Hepatocyte (in vitro differentiated cells): ENCODE measurements around the gene TMEM156.

Experiments used
- CTCF ChIP-seq: fragments of 200-600 bp; sonication (generic); IDR thresholded peaks from 2 replicates; pipeline ENCODE4 v1.5.1; 2016; ENCODE audit warnings: antibody characterized with exemption, mild to moderate bottlenecking; ENCODE audit not compliant: poor library complexity
- EZH2 ChIP-seq: fragments of 200-600 bp; sonication (generic); IDR thresholded peaks from 2 replicates; pipeline ENCODE4 v1.6.1; 2016; ENCODE audit warnings: antibody characterized with exemption, mild to moderate bottlenecking, borderline replicate concordance
- EZH2phosphoT487 ChIP-seq: fragments of 200-600 bp; sonication (generic); IDR thresholded peaks from one replicate; pipeline ENCODE4 v1.6.1; 2018; ENCODE audit warnings: antibody characterized with exemption, mild to moderate bottlenecking, low read depth, moderate library complexity; ENCODE audit not compliant: unreplicated experiment, severe bottlenecking

GRCh38 chr4:39037491-39037825, 5.2 kb upstream of the TMEM156 start:
- TF ChIP-seq CTCF (no peak), EZH2phosphoT487 (no peak), EZH2 (no peak)
